NCI-H526 treated with DMSO at 0.1 percent for 48 hours (cell line): ENCODE results near the gene ARSA.
"Not testable (repeated sequence)": the region's sequence is repeated elsewhere in the genome, so short reads cannot be mapped to it uniquely, and the experiment has no call there.

Experiments
- DNase-seq: peaks from one replicate; lab custom pipeline; 2025; lab: John Stamatoyannopoulos, UW

The ARSA gene

DNA sequence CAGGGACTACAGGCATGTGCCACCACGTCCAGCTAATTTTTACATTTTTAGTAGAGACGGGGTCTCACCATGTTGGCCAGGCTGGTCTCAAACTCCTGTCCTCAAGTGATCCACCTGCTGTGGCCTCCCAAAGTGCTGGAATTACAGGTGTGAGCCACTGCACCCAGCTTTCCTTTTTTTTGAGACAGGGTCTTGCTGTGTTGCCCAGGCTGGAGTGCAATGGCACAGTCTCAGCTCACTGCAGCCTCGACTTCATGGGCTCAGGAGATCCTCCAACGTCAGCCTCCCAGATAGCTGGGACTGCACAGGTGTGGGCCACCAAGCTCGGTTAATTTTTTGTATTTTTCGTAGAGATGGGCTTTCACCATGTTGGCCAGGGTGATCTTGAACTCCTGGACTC, 26.7 kb upstream of the ARSA start:
- DNase-seq: not testable (repeated sequence)

GRCh38 chr22:50653256-50653655, 25.3 kb upstream of the ARSA start:
- DNase-seq: no peak

DNA sequence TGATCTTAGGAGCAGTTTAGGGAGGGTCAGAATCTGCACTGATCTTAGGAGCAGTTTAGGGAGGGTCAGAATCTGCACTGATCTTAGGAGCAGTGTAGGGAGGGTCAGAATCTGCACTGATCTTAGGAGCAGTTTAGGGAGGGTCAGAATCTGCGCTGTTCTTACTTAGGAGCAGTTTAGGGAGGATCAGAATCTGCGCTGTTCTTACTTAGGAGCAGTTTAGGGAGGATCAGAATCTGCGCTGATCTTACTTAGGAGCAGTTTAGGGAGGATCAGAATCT, 15.8 kb upstream of the ARSA start:
- DNase-seq: not testable (repeated sequence)

DNA sequence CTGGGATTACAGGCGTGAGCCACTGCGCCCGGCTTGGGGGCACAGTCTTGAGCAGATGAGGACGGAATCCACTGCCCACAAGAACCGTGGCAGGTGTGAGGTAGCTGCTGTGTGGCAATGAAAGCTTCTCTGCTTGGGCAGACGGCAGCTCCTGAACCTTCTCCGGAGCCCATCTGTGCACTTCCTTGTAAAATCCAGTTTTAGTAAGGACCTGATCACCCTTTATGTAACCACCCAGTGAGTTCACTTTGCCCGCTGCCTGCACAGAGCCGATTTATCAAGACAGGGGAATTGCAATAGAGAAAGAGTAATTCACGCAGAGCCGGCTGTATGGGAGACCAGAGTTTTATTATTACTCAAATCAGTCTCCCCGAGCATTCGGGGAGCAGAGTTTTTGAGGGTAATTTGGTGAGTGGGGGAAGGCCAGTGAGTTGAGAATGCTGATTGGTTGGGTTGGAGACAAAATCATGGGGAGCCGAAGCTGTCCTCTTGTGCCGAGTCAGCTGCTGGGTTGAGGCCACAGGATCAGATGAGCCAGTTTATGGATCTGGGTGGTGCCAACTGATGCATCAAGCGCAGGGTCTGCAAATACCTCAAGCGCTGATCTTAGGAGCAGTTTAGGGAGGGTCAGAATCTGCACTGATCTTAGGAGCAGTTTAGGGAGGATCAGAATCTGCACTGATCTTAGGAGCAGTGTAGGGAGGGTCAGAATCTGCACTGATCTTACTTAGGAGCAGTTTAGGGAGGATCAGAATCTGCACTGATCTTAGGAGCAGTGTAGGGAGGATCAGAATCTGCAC, 15.3 kb upstream of the ARSA start:
- not testable (repeated sequence) for DNase-seq

DNA sequence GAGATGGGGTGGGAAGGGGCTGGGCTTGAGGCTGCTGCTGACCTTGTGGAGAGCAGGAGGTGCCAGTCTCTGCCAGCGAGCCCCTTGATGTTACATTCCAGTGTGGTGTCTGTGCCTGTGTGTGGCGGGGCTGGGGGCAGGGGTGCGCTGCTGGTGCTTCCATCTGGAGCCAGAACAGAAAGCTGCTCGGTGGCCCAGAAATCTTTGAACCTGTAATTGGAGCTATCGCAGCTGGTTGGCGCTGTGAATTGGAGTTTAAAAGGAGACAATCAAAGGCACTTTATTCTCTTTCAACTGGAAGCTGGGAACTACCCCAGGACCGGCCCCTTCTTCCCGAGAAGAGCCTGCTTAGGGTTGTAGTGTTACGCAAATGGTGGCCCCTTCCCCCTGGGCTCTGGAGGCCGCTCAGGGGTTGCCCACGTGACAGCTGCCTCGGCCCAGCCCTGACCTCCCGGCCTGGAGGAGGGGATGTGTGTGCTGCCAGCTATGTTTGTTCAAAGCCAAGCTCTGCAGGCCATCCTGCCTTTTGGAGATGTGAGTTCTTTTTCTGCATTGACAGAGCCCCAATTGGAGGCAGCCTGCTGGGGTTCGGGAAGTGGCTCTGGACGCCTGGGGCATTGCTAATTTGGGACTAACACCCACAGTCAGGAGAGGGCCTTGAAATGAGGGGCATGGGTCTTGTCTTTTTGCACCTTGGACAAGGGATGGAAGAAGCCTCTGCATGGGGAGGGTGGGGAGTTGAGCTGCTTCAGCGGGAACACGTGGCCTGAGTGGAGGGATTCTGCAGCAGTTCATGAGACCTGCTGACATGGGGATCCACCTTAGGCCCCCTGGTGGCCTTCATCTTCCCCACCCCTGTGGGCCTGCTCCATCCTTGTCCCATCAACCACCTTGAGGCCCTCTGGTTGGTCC, 14.0 kb upstream of the ARSA start:
- no peak for DNase-seq

DNA sequence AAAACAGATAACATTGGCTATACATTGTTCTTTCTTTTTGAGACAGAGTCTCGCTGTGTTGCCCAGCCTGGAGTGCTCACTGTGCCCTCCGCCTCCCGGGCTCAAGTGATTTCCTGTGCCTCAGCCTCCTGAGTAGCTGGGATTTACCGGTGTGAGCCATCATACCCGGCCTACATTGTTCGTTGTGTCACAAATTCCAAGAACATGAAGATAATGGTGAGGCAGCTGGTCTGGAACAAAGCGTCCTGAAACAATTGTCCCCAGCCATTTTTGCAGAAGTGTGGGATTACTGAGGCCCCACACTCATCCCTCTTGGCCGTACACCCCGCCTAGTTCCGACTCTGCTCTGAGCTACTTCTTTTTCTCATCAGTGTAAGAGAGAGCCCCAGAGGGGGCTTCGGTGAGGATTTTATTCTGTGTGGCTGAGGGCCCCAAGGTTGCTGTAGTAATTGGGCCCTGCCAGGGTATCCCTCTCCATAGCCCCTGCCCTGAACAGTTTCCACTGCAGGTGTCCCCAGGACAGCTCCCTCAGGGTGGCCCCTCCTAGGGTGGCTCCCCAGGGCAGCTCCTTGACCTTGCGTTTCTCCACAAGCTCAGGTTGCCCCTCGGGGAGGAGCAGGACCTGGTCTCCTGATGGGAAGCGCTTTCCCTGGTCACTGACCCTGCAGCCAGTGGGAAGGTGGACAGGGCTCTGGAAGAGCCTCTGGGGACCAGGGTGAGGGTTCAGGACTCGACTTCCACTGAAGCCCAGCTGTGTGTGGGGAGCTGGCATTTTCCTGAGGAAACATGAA, 13.1 kb upstream of the ARSA start:
- no peak for DNase-seq

- not testable (repeated sequence) for DNase-seq
Observed at GRCh38 chr22:50640296-50640695, 12.3 kb upstream of the ARSA start.

DNA sequence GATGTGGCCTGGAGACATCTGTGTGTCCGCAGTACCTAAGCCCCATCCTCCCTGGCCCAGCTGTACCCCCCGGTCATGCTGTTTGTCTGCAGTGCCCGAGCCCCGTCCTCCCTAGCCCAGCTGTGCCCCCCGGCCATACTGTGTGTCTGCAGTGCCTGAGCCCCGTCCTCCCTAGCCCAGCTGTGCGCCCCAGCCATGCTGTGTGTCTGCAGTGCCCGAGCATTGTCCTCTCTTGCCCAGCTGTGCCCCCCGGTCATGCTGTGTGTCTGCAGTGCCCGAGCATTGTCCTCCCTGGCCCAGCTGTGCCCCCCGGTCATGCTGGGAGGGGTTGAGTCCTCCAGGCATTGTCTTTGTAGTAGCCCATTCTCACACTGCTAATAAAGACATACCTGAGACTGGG, 7.6 kb upstream of the ARSA start:
- no peak for DNase-seq

DNA sequence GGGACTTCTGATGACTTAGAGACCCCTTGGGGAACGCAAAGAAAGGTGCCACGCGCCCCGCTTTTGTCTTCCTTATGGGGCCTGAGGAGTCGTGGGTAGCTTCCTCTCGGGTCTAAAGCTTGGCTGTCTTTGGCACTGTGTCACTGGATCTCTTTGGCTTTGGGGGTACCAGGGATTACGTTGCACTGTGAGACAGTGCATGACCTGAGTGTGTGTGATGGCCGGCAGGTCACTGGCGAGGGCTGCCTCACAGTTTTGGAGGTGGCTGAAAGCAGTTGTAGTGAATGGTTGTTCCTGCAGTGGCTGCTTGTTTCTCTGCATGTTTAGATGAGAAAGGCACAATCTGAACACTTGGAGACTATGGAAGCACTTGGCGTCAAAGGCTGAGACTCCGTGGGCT, 5.8 kb upstream of the ARSA start:
- DNase-seq: no peak

DNA sequence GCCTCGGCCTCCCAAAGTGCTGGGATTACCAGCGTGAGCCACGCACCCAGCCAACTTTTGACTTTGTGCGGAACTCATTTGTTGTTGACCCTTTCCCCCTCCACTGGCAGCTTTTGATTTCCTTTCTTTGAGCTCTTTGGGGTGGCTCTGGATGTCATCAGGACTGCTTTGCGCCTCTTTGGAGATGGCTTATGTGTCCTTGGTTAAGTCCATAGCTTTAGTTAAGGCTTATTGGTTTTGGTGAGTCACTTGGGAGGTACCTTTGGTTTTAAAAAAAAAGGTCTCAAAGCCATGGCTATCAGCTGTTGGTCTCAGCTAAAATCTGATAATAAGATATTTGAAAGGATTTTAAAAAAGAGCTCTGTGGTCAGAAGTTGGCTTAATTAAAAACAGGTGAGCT, 5.1 kb upstream of the ARSA start:
- DNase-seq: no peak

DNA sequence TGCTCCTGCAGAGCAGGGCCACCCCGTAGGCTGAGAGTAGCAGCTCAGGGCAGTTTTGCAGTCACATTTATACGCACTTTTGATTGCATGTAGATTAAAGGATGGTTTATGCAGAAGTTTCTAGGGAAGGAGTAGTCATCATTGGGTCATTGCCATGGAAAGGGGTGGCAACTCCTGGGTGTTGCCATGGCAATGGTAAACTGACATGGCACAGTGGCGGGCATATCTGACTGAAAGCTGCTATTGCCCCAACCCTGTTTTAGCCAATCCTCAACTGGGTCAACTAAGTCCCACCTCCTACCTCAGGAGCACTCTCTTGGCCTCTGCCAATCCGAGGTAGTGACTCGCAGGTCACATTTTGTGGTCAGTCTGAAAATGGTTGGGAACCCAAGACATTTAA, 2.4 kb upstream of the ARSA start:
- DNase-seq: no peak

- DNase-seq: no peak
Observed at GRCh38 chr22:50628543-50629134, 687 bp upstream of the ARSA start.

- no peak for DNase-seq
Observed at GRCh38 chr22:50626850-50627641, 906 bp downstream of the ARSA start.

DNA sequence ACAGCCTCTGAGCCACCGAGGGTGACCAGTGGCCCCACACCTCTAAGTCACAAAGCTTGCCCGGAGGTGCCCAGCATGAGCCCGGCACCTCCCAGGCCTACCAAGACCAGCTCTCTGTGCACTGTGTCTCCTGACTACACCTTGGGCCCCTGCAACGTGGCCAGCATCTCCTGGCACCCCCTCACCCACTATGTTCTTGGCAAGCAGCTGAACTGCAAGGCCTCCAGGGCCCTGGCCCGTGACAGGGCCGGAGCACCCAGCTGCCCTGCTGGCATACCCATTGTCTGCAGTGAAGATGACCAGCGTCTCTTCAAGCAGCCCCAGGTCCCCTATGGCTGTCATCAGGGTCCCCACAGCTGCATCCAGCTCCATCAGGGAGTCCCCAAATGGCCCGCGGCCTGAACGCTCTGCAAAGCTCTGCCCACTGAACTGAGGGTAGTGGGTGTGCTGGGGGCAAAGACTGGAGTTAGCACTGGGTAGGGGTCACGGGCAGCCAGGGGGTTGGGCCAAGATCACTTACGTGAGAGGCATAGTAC, 1.6 kb downstream of the ARSA start:
- DNase-seq: no peak

DNA sequence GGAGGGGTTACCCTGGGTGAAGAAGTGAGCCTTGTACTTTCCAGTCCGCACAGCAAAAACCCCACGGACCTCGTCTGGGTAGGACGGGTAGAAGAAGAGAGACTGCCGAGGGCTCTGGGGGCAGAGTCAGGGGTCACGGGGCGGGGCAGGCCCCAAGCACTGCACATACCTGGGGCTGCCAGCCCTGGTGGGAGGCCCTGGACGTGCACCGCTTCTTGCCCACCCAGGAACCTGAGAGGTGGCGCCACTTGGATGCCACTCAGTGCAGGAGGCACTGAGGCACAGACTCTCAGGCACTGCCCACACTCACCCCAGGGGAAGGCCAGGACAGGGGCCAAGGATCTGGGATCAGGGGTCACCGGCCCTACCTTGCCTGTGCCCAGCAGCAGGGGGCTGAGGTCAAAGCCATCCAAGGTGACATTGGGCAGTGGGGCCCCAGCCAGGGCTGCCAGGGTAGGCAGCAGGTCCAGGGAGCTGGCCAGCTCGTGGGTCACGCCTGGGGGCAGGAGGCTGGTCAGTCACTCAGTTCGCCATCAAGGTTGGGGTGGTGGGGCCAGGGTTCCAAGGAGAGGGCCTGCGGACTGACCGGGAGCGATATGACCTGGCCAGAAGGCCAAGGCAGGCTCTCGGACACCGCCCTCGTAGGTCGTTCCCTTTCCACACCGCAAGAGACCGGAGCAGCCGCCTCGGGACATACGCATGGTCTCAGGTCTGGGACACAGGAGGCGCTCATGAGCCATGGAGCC, 2.2 kb downstream of the ARSA start:
- no peak for DNase-seq

GRCh38 chr22:50625131-50625567, 2.8 kb downstream of the ARSA start:
- DNase-seq: no peak

DNA sequence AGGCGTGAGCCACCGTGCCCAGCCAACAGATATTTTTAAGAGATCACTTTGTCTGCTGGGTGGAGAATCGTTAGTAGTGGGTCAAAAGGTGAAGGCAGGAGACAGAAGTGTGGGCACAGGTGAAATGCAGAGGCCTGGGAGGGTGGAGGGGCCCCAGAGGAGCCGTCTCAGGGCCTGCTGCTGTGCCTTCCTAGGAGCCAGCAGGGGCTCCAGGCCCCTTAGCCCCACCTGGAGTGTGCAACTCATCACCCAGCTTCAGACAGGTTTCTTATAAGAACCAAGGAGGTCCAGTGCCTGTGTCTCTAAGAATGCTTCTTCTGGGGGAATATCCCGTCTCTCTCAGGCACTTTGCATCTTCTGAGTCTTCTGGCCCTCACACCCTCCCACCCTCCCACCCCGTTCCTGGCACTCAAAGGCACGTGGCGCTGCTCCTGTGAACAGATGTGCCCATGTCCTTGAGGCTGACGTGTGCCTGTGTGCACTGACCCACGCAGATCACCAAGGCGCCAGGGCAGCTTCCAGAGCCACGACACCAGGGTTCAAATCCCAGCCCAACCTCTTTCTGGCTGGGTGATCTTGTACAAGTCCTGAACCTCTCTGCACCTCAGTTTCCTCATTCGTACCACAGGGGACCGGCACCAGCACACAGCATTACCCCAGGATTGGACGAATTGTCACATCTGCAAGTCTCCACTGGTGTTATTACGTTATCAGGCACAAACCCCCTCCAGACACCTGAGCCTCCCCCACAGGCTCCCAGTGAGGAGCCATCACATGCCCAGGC, 3.4 kb downstream of the ARSA start:
- DNase-seq: no peak

DNA sequence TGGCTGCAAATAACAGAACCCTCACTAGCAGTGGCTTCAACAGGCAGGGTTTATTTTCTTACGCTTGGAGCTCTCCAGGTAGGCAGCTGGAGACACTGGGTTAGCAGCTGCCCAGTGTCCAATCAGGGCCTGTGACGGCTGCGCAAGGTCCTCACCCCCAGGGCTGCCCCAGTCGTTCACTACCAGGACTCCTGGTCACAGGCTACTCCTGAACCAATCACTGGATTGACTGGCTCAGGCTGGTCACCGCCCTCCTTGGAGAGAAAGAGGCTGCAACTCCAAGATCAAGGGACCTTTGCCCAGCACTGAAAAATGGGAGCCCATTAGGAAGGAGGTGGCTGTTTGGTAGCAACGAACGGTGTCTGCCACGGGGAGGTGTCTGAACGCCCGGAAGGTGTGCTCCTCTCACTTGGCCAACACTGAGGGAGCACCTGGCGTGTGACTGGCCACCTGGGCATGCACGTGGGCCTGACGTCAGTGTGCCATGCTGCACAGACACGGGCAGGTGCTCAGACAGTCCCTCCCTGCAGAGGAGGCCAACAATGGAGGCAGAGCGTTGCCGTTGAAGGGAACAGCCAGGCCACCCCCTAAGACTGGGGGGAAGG, 5.1 kb downstream of the ARSA start:
- peak; percentile 40 for DNase-seq
